Naive thymus-derived CD4-positive, alpha-beta T cell (primary cell): ENCODE data around the gene TNIK. TPM values are rescaled to one million over a fixed set of nuclear protein-coding genes. Genes with fewer than 3 reads are reported as not detected.

ENCODE experiments used
- ATAC-seq: fragments of 150-1000 bp; cut with Tn5 transposase; 2 replicates; pipeline ENCODE4 v1.10.0; 2021; ENCODE audit warnings: mild to moderate bottlenecking, moderate library complexity
- CTCF ChIA-PET: fragments of 350-600 bp; sonication (Branson Sonifier 250); formaldehyde crosslinking; loops from one replicate; lab custom pipeline; 2021; ENCODE audit warnings: antibody characterized with exemption; lab: Charles Lee
- POLR2A ChIA-PET: fragments of 350-600 bp; sonication (Branson Sonifier 250); formaldehyde crosslinking; loops from one replicate; lab custom pipeline; 2021; ENCODE audit warnings: antibody characterized with exemption, inconsistent platforms; lab: Charles Lee
- DNase-seq, 9 donors: peaks; one replicate each; pipeline versions ENCODE4 v3.0.0 to v3.0.0-alpha.2; 2020 to 2022; ENCODE audit warnings: mixed read lengths in 1 of 9
- H3K27ac ChIP-seq: one replicate; pipeline ENCODE4 v1.7.0; 2013; ENCODE audit warnings: mild to moderate bottlenecking, low read depth, low read length, moderate library complexity
- H3K27me3 ChIP-seq, 2 donors: one replicate each; pipeline ENCODE4 v1.7.0; 2013; ENCODE audit warnings: low read length in 2 of 2, mild to moderate bottlenecking in 2 of 2, moderate library complexity in 2 of 2; ENCODE audit not compliant: control insufficient read depth in 2 of 2, insufficient read depth in 2 of 2
- H3K36me3 ChIP-seq, 3 experiments: 1 replicate in 2 of 3; 2 replicates in 1 of 3; pipeline ENCODE4 v1.7.0; 2013; ENCODE audit warnings: low read length in 3 of 3, mild to moderate bottlenecking in 3 of 3, moderate library complexity in 1 of 3; ENCODE audit not compliant: insufficient read depth in 3 of 3, control insufficient read depth in 2 of 3
- H3K4me1 ChIP-seq, 2 donors: one replicate each; pipeline ENCODE4 v1.7.0; 2013; ENCODE audit warnings: low read length in 2 of 2, mild to moderate bottlenecking in 2 of 2, moderate library complexity in 1 of 2; ENCODE audit not compliant: control insufficient read depth in 2 of 2, insufficient read depth in 2 of 2
- H3K4me3 ChIP-seq: 2 replicates; pipeline ENCODE4 v1.7.0; 2013; ENCODE audit warnings: mild to moderate bottlenecking, low read length
- H3K9me3 ChIP-seq, 3 experiments: 1 replicate in 2 of 3; 2 replicates in 1 of 3; pipeline ENCODE4 v1.7.0; 2013; ENCODE audit warnings: low read length in 3 of 3; ENCODE audit not compliant: control insufficient read depth in 2 of 3
- H3K27ac Mint-ChIP-seq, 9 donors: one replicate each; pipeline ENCODE4 v1.8.0; 2020 to 2022; ENCODE audit warnings: mixed read lengths in 9 of 9, mild to moderate bottlenecking in 8 of 9, moderate library complexity in 5 of 9, inconsistent platforms in 2 of 9
- H3K27me3 Mint-ChIP-seq, 5 donors: one replicate each; pipeline ENCODE4 v1.8.0; 2021 to 2022; ENCODE audit warnings: mixed read lengths in 5 of 5, mild to moderate bottlenecking in 1 of 5
- H3K36me3 Mint-ChIP-seq, 5 donors: one replicate each; pipeline ENCODE4 v1.8.0; 2020 to 2022; ENCODE audit warnings: mixed read lengths in 5 of 5, mild to moderate bottlenecking in 3 of 5, inconsistent platforms in 1 of 5
- H3K4me1 Mint-ChIP-seq, 7 donors: one replicate each; pipeline ENCODE4 v1.8.0; 2020 to 2022; ENCODE audit warnings: mixed read lengths in 7 of 7, mild to moderate bottlenecking in 3 of 7, inconsistent platforms in 1 of 7
- H3K4me3 Mint-ChIP-seq, 10 donors: one replicate each; pipeline ENCODE4 v1.8.0; 2020 to 2022; ENCODE audit warnings: mild to moderate bottlenecking in 10 of 10, mixed read lengths in 10 of 10, moderate library complexity in 6 of 10, inconsistent platforms in 2 of 10
- H3K9me3 Mint-ChIP-seq, 11 donors: one replicate each; pipeline ENCODE4 v1.8.0; 2020 to 2022; ENCODE audit warnings: mixed read lengths in 11 of 11, mild to moderate bottlenecking in 4 of 11, inconsistent platforms in 1 of 11, moderate library complexity in 1 of 11
- intact Hi-C, 2 donors: fragments of 100-400 bp; cut with micrococcal nuclease; formaldehyde crosslinking; loops; one replicate each; pipeline ENCODE4 v1.15.1; 2023
- polyA plus RNA-seq, 2 donors: library from polyadenylated mRNA; unstranded; fragments of 300-500 nt; fragmentation: Illumina TruSeq; gene quantifications; one replicate each; pipeline ENCODE4 v1.2.3, GENCODE V29; 2021
- total RNA-seq, 6 experiments: library from RNA in 5 of 6; stranded (reverse) in 5 of 6; gene quantifications; 1 replicate in 5 of 6; 2 replicates in 1 of 6; pipeline ENCODE4 v1.2.3 and lab custom pipeline; 2021 to 2026

TNIK gene
- total and polyA plus RNA-seq, 7 experiments from 2014 or later = 20.2 to 74.9 (median 66.3) TPM

DNA sequence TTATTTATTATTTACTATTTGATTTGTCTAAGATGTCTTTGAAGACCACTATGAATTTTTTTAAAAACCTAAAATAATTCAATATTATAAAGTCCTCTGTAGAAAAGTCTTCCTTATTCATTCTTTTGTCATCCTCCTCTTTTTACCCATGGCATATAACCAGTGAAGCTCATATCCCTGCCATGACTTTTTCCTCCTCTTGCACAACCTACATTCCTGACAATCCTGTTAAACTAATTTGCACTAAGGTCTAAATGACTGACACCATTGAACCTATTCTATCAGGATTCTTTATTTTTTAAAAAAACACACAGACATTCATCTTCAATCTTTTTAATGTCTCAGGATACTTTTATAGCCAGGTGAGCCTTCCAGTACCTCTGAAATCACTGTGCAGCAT lies 273.8 kb downstream of the TNIK start:
- Mint-ChIP-seq H3K4me1 (peaks cover 14 to 52% (median 31%) of the 10 kb centered on the region in 7 donors), H3K27me3 (no peaks in the 10 kb centered on the region), H3K4me3 (no peak overlapping the region), H3K27ac (peak overlapping the region in 1 of 9 donors; percentile 33), H3K9me3 (peaks cover 0 to 3% (median 0%) of the 10 kb centered on the region in 11 donors), H3K36me3 (peaks cover 17 to 44% (median 36%) of the 10 kb centered on the region in 5 donors)
- peaks cover 0 to 29% (median 0%) of the 10 kb centered on the region in 3 experiments for H3K36me3 ChIP-seq
- ATAC-seq = no peak
- no peak for DNase-seq
- intact Hi-C loops = loop anchor here in 1 of 2 donors (2.0 to 5.0 kb wide), 2 partner anchors 101 to 272 kb away; no protein-coding TSS in a partner anchor
- H3K27me3 ChIP-seq = no peaks in the 10 kb centered on the region
- no peaks in the 10 kb centered on the region for H3K9me3 ChIP-seq
- H3K27ac ChIP-seq = no peak overlapping the region
- no peaks in the 10 kb centered on the region for H3K4me1 ChIP-seq
- CTCF ChIA-PET = interaction anchor here (1.0 to 3.9 kb wide), 4 partner anchors 19 to 389 kb away, joined by 3 to 25 read pairs (median 5); no protein-coding TSS in a partner anchor
- POLR2A ChIA-PET = interaction anchor here (0.5 to 1.2 kb wide), 2 partner anchors 273 to 291 kb away, joined by 4 to 5 read pairs; no protein-coding TSS in a partner anchor
- H3K4me3 ChIP-seq = no peak overlapping the region

DNA sequence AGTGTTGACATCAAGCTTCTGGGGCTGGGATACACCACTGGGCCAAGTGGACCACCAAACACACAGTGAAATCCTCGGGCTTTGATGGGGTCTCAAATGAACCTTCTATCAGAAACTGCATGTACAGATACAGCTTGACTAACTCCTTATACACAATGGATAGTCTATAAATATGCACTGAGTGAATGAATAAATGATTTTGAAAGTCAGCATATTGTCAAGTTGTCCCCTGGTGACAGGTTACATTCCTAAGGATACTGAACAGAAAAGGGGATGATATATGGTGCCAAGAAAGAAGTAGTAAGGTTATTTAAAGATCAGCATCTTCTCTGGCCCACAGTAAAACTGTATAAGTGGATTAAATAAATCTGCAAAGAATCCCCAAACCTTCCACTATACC lies 274.2 kb downstream of the TNIK start:
- intact Hi-C loops = loop anchor here in 1 of 2 donors (2.0 to 5.0 kb wide), 2 partner anchors 101 to 273 kb away; no protein-coding TSS in a partner anchor
- peaks cover 0 to 29% (median 0%) of the 10 kb centered on the region in 3 experiments for H3K36me3 ChIP-seq
- no peak overlapping the region for H3K4me3 Mint-ChIP-seq
- POLR2A ChIA-PET = no interaction called here
- peaks cover 0 to 3% (median 0%) of the 10 kb centered on the region in 11 donors for H3K9me3 Mint-ChIP-seq
- no peak overlapping the region for H3K4me3 ChIP-seq
- no peaks in the 10 kb centered on the region for H3K27me3 ChIP-seq
- no peaks in the 10 kb centered on the region for H3K27me3 Mint-ChIP-seq
- DNase-seq (no peak), ATAC-seq (no peak)
- no peaks in the 10 kb centered on the region for H3K9me3 ChIP-seq
- peaks cover 19 to 54% (median 35%) of the 10 kb centered on the region in 7 donors for H3K4me1 Mint-ChIP-seq
- H3K27ac ChIP-seq = no peak overlapping the region
- H3K27ac Mint-ChIP-seq = no peak overlapping the region
- CTCF ChIA-PET = interaction anchor here (0.5 to 3.9 kb wide), 4 partner anchors 143 to 380 kb away, joined by 3 to 25 read pairs (median 6); no protein-coding TSS in a partner anchor
- H3K4me1 ChIP-seq = no peaks in the 10 kb centered on the region
- peaks cover 17 to 47% (median 39%) of the 10 kb centered on the region in 5 donors for H3K36me3 Mint-ChIP-seq

DNA sequence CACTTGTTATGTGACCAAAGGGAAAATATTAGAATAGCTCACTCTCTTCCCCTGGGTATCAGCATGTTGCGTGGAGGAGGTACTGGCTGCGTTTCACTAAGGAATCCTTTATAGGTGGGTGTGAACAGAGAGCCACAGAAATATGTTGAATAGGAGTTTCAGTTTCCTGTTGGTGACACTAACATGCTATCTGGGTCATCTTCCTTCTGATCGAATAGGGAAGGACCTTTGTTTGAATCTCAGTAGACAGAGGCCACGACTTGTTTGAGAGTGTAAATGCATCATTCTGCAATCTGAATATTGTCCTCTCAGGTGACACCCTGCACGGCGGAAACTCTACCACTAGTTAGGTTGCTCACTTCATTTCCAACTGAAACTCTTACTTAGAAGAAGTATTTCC lies 275.8 kb downstream of the TNIK start:
- DNase-seq = no peak
- H3K9me3 ChIP-seq = no peaks in the 10 kb centered on the region
- H3K36me3 ChIP-seq = peaks cover 0 to 30% (median 0%) of the 10 kb centered on the region in 3 experiments
- intact Hi-C loops = no loop called here
- H3K27me3 ChIP-seq = no peaks in the 10 kb centered on the region
- Mint-ChIP-seq H3K4me3 (peak overlapping the region in 1 of 10 donors; percentile 13), H3K36me3 (peaks cover 17 to 45% (median 39%) of the 10 kb centered on the region in 5 donors), H3K4me1 (peaks cover 27 to 52% (median 47%) of the 10 kb centered on the region in 7 donors), H3K27ac (peak overlapping the region in 2 of 9 donors; percentile 28 to 46), H3K27me3 (no peaks in the 10 kb centered on the region), H3K9me3 (peaks cover 0 to 3% (median 0%) of the 10 kb centered on the region in 11 donors)
- no peak overlapping the region for H3K4me3 ChIP-seq
- no peak overlapping the region for H3K27ac ChIP-seq
- H3K4me1 ChIP-seq = no peaks in the 10 kb centered on the region
- CTCF ChIA-PET = no interaction called here
- POLR2A ChIA-PET = no interaction called here
- ATAC-seq = no peak

DNA sequence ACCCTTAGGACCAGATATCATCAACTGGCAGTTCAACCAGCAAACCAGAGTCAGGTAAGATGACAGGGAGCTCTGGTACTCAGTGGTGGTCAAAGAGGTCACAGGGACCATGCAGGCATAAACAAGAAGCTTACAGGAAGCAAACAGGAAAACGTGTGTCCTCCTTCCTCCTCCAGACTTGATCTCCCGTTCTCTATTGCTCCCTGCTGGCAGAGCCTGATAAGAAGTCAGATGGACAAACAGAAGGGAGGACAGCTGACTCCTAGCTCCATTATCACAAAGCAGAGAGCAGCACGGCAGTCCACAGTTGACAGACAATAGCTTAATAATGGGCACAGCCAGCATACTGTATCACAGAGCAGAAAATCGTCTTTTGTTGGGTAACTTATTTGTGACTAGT lies 277.2 kb downstream of the TNIK start:
- H3K27ac Mint-ChIP-seq = no peak overlapping the region
- H3K4me1 Mint-ChIP-seq = peaks cover 31 to 61% (median 50%) of the 10 kb centered on the region in 7 donors
- no peaks in the 10 kb centered on the region for H3K9me3 ChIP-seq

DNA sequence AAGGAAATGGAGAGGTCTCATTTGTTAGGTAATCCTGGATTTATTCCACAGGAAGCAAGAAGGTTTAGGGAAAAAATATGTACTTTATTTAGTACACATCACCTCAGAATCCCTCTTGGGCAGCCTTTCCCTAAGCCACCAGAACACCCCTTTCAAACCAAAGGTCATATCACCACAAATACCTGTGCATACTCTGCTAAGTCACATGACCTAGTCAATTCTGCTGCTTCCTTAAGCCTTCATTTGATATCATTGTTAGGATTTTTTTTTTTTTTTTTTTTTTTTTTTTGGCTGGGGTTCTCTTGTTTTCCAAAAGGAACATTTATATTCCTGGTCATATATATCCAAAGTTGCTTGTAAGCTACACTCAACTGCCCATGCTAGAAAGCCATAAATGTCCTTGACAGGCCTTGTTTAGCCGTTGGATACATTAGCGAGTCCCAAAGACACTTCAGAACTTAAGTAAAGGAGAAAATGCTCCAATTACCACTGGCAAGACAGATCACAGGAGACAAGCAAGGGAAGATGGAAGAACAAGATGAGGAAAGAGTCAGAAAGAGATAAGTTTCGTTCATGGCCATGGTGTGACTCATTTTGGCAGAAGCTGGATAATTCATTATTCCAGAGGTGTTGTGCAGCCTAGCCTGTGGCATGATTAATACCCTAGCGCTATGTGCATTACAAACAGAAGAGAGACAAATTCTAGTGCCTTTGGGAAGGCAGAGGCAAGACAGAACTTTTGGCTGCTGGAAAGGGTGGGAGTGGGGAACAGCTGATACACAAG lies 278.1 kb downstream of the TNIK start:
- ChIA-PET CTCF (interaction anchor here (1.0 to 1.2 kb wide), 2 partner anchors 384 to 1149 kb away, joined by 4 read pairs; no protein-coding TSS in a partner anchor), POLR2A (no interaction called here)
- no peaks in the 10 kb centered on the region for H3K9me3 ChIP-seq
- Mint-ChIP-seq H3K27me3 (no peaks in the 10 kb centered on the region), H3K4me3 (no peak overlapping the region), H3K9me3 (peaks cover 0 to 3% (median 0%) of the 10 kb centered on the region in 11 donors), H3K4me1 (peaks cover 31 to 57% (median 48%) of the 10 kb centered on the region in 7 donors), H3K27ac (no peak overlapping the region), H3K36me3 (peaks cover 12 to 49% (median 46%) of the 10 kb centered on the region in 5 donors)
- ATAC-seq (no peak), DNase-seq (no peak)
- H3K27me3 ChIP-seq = no peaks in the 10 kb centered on the region
- intact Hi-C loops = no loop called here
- no peak overlapping the region for H3K4me3 ChIP-seq
- H3K36me3 ChIP-seq = peaks cover 0 to 28% (median 0%) of the 10 kb centered on the region in 3 experiments
- no peaks in the 10 kb centered on the region for H3K4me1 ChIP-seq
- H3K27ac ChIP-seq = no peak overlapping the region

More for the DNA sequence above, 277.2 kb downstream of the TNIK start:
- H3K4me3 Mint-ChIP-seq = no peak overlapping the region
- Histone ChIP-seq H3K4me3 (no peak overlapping the region), H3K27me3 (no peaks in the 10 kb centered on the region), H3K36me3 (peaks cover 0 to 21% (median 0%) of the 10 kb centered on the region in 3 experiments), H3K27ac (no peak overlapping the region), H3K4me1 (no peaks in the 10 kb centered on the region)
- CTCF ChIA-PET = interaction anchor here (1.0 kb wide), 1 partner anchor 1148 kb away, joined by 4 read pairs; no protein-coding TSS in a partner anchor
- POLR2A ChIA-PET = no interaction called here
- ATAC-seq (no peak), DNase-seq (no peak)
- H3K36me3 Mint-ChIP-seq = peaks cover 12 to 47% (median 41%) of the 10 kb centered on the region in 5 donors
- intact Hi-C loops = no loop called here
- H3K27me3 Mint-ChIP-seq = no peaks in the 10 kb centered on the region
- H3K9me3 Mint-ChIP-seq = peaks cover 0 to 3% (median 0%) of the 10 kb centered on the region in 11 donors

DNA sequence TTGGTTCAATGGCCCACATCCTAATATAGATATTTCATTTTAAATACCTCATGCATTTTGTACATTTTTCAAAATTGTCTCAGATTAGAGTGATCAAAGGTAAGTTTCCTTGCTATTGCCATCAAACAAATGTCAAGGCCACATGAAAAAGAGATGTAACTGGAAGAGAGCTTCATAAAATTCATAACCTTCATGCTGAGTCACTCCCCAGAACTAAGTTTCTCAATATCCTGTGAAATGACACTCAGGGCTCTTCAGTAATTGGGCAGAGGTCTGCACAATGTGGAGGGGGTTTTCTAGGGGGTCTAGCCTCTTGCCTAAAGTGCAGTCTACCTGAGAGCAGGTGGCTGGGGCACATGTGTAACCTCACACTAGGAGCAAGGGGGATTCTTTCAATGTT lies 281.5 kb downstream of the TNIK start:
- ATAC-seq = no peak
- no peak overlapping the region for H3K27ac ChIP-seq
- no peak overlapping the region for H3K4me3 Mint-ChIP-seq
- no peaks in the 10 kb centered on the region for H3K4me1 ChIP-seq
- H3K4me1 Mint-ChIP-seq = peaks cover 22 to 56% (median 40%) of the 10 kb centered on the region in 7 donors
- H3K36me3 Mint-ChIP-seq = peaks cover 19 to 76% (median 51%) of the 10 kb centered on the region in 5 donors
- no peaks in the 10 kb centered on the region for H3K27me3 Mint-ChIP-seq
- H3K27me3 ChIP-seq = no peaks in the 10 kb centered on the region
- H3K9me3 Mint-ChIP-seq = peaks cover 0 to 3% (median 0%) of the 10 kb centered on the region in 11 donors
- POLR2A ChIA-PET = no interaction called here
- intact Hi-C loops = no loop called here
- DNase-seq = no peak
- peak overlapping the region in 3 of 9 donors; percentile 22 to 47 (median 32) for H3K27ac Mint-ChIP-seq
- H3K36me3 ChIP-seq = peaks cover 0 to 55% (median 0%) of the 10 kb centered on the region in 3 experiments
- H3K4me3 ChIP-seq = no peak overlapping the region
- no peaks in the 10 kb centered on the region for H3K9me3 ChIP-seq
- CTCF ChIA-PET = interaction anchor here (0.6 kb wide), 1 partner anchor 132 kb away, joined by 3 read pairs; no protein-coding TSS in a partner anchor
